Psoas muscle (tissue), 8 donors: ENCODE measurements around the gene SCGB1C1. TPM values are rescaled to one million over a fixed set of nuclear protein-coding genes. Genes with fewer than 3 reads are reported as not detected.

Experiments
- ATAC-seq, 4 donors: fragments of 200-7000 bp; cut with Tn5 transposase; one replicate each; pipeline ENCODE4 v1.9.1; 2020; ENCODE audit warnings: moderate library complexity in 3 of 4, mild to moderate bottlenecking in 2 of 4
- DNase-seq, 2 donors: peaks; one replicate each; pipeline ENCODE4 v3.0.0-alpha.2; 2020
- H3K27ac ChIP-seq: fragments of 200-600 bp; one replicate; pipeline ENCODE4 v1.8.0; 2022
- H3K27me3 ChIP-seq, 3 donors: fragments of 200-600 bp in 1 of 3; one replicate each; pipeline versions ENCODE4 v1.6.1 to v1.8.0; 2013 to 2022; ENCODE audit warnings: low read length in 2 of 3, mild to moderate bottlenecking in 2 of 3, moderate library complexity in 1 of 3; ENCODE audit not compliant: insufficient read depth in 3 of 3
- H3K36me3 ChIP-seq, 2 donors: fragments of 200-600 bp in 1 of 2; one replicate each; pipeline versions ENCODE4 v1.6.1 to v1.8.0; 2013 to 2022; ENCODE audit warnings: low read depth in 1 of 2, mild to moderate bottlenecking in 1 of 2, moderate library complexity in 1 of 2; ENCODE audit not compliant: insufficient read depth in 1 of 2
- H3K4me1 ChIP-seq: fragments of 200-600 bp; one replicate; pipeline ENCODE4 v1.8.0; 2022
- H3K4me3 ChIP-seq: fragments of 200-600 bp; one replicate; pipeline ENCODE4 v1.8.0; 2022; ENCODE audit warnings: mild to moderate bottlenecking
- H3K9me3 ChIP-seq: fragments of 200-600 bp; one replicate; pipeline ENCODE4 v1.8.0; 2022
- WGBS, 3 donors: extraction: QIAGEN DNeasy Blood & Tissue Kit; methylation state at CpG; one replicate each; pipeline versions ENCODE4 v1.1.6 to v1.1.7; 2013; 5-methylcytosine and 5-hydroxymethylcytosine counted together
- intact Hi-C, 2 donors: fragments of 100-400 bp; cut with DNase I; formaldehyde crosslinking; loops; one replicate each; pipeline versions ENCODE4 v1.11.0 to v1.14.2; 2022
- polyA plus RNA-seq, 3 donors: library from polyadenylated mRNA; stranded (reverse); fragments of 200-250 nt; gene quantifications; one replicate each; pipeline ENCODE4 v1.2.3, GENCODE V29; 2013
- total RNA-seq, 4 donors: library from RNA; stranded (reverse); fragmentation: NEBNext Ultra II Directional in 2 of 4; extraction: Animal tissue kit (Norgen Biotek cat#: 25700) in 2 of 4; gene quantifications; one replicate each; pipeline versions ENCODE4 v1.2.1 to v1.2.4, GENCODE V29; 2021 to 2023
- TF ChIP-seq, protein P1 (sequence below): fragments of 200-600 bp; IDR thresholded peaks from one replicate; pipeline ENCODE4 v1.8.0; 2022; ENCODE audit warnings: antibody characterized with exemption
- donor health status: healthy with polysubstance abuse.
- donor health status: DM: no; HTN: no; CAD: no; lungs with moderate emphysema.
- donor health status: Bipolar disorder and iron deficiency.
- donor health status: healthy.
- donor health status: DM: yes; HTN: yes; CAD: no.
- donor health status: DM: no; HTN: no; CAD: no.
- donor health status: DM: no; HTN: no; CAD: no.
- donor health status: DM: yes; HTN: yes; CAD: no.

SCGB1C1 gene
- total and polyA plus RNA-seq, 7 donors = not detected

GRCh38 chr11:208181-208916, 15.5 kb downstream of the SCGB1C1 start:
- H3K27ac ChIP-seq = peak overlapping the region; percentile 99
- TF ChIP-seq, protein P1, sequence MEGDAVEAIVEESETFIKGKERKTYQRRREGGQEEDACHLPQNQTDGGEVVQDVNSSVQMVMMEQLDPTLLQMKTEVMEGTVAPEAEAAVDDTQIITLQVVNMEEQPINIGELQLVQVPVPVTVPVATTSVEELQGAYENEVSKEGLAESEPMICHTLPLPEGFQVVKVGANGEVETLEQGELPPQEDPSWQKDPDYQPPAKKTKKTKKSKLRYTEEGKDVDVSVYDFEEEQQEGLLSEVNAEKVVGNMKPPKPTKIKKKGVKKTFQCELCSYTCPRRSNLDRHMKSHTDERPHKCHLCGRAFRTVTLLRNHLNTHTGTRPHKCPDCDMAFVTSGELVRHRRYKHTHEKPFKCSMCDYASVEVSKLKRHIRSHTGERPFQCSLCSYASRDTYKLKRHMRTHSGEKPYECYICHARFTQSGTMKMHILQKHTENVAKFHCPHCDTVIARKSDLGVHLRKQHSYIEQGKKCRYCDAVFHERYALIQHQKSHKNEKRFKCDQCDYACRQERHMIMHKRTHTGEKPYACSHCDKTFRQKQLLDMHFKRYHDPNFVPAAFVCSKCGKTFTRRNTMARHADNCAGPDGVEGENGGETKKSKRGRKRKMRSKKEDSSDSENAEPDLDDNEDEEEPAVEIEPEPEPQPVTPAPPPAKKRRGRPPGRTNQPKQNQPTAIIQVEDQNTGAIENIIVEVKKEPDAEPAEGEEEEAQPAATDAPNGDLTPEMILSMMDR = no peak
- H3K9me3 ChIP-seq = no peaks in the 10 kb centered on the region
- peaks cover 24% of the 10 kb centered on the region for H3K4me1 ChIP-seq
- peak overlapping the region; percentile 97 for H3K4me3 ChIP-seq
- DNase-seq = peak; percentile 85 to 90
- peaks cover 11 to 63% of the 10 kb centered on the region in 2 donors for H3K36me3 ChIP-seq
- peak; percentile 67 to 83 (median 76) for ATAC-seq
- intact Hi-C loops = loop anchor here in 1 of 2 donors (2.0 to 10.0 kb wide), 3 partner anchors 24 to 296 kb away; partner anchors contain the start of gene RNH1
- WGBS, 3 donors = 0 to 1% (median 1%) methylated on average over 39 to 57 of the region's 57 CpGs
- H3K27me3 ChIP-seq = no peaks in the 10 kb centered on the region

DNA sequence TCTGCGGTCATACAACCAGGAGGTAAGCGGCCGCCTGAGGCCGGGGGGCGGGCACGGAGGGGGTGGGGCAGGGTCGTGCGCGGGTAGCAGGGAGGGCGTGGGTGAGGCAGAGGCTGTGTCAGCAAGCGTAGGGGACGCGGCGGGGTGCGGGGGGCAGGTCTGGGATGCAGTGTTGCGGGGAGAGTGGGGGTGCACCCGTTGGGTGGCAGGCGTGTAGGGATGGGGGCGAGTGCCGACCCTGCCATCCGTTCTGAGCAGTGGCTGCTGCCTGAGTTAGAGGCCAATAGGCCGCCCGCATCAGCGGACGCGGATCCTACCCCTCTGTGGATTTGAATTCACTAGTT, 16.0 kb downstream of the SCGB1C1 start:
- ATAC-seq (peak in 1 of 4 donors; percentile 2), DNase-seq (no peak)
- H3K27ac ChIP-seq = peak overlapping the region; percentile 99
- intact Hi-C loops = loop anchor here in 1 of 2 donors (2.0 to 10.0 kb wide), 3 partner anchors 24 to 296 kb away; partner anchors contain the start of gene RNH1
- no peaks in the 10 kb centered on the region for H3K9me3 ChIP-seq
- peak overlapping the region; percentile 97 for H3K4me3 ChIP-seq
- H3K4me1 ChIP-seq = peaks cover 24% of the 10 kb centered on the region
- no peaks in the 10 kb centered on the region for H3K27me3 ChIP-seq
- TF ChIP-seq, protein P1 = no peak
- WGBS, 3 donors = 0% methylated on average over 17 to 26 of the region's 26 CpGs
- H3K36me3 ChIP-seq = peaks cover 11 to 63% of the 10 kb centered on the region in 2 donors

DNA sequence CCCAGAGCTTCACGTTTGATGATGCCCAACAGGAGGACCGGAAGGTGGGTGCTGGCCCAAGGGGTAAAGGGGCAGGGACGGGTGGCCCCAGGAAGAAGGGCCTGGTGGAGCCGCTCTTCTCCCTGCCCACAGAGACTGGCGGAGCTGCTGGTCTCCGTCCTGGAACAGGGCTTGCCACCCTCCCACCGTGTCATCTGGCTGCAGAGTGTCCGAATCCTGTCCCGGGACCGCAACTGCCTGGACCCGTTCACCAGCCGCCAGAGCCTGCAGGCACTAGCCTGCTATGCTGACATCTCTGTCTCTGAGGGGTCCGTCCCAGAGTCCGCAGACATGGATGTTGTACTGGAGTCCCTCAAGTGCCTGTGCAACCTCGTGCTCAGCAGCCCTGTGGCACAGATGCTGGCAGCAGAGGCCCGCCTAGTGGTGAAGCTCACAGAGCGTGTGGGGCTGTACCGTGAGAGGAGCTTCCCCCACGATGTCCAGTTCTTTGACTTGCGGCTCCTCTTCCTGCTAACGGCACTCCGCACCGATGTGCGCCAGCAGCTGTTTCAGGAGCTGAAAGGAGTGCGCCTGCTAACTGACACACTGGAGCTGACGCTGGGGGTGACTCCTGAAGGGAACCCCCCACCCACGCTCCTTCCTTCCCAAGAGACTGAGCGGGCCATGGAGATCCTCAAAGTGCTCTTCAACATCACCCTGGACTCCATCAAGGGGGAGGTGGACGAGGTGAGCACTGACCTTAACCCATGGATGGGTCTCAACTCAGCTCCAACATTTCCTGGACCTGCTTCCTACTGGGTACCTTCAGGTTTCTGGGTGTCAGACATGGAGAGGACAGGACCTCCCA, 16.6 kb downstream of the SCGB1C1 start:
- intact Hi-C loops = loop anchor here in 1 of 2 donors (2.0 to 10.0 kb wide), 3 partner anchors 23 to 295 kb away; partner anchors contain the start of gene RNH1
- peak overlapping the region; percentile 99 for H3K27ac ChIP-seq
- no peaks in the 10 kb centered on the region for H3K9me3 ChIP-seq
- ATAC-seq (no peak), DNase-seq (peak in 1 of 2 donors; percentile 44)
- peaks cover 11 to 63% of the 10 kb centered on the region in 2 donors for H3K36me3 ChIP-seq
- no peaks in the 10 kb centered on the region for H3K27me3 ChIP-seq
- TF ChIP-seq, protein P1 = no peak
- H3K4me3 ChIP-seq = peak overlapping the region; percentile 97
- peaks cover 24% of the 10 kb centered on the region for H3K4me1 ChIP-seq
- WGBS, 3 donors = 39 to 45% (median 41%) methylated on average over 29 of the region's 29 CpGs

GRCh38 chr11:210122-210802, 17.4 kb downstream of the SCGB1C1 start:
- intact Hi-C loops = no loop called here
- H3K4me1 ChIP-seq = peaks cover 24% of the 10 kb centered on the region
- H3K4me3 ChIP-seq = peak overlapping the region; percentile 97
- no peak for ATAC-seq
- 83 to 86% (median 84%) methylated on average over 9 of the region's 9 CpGs for WGBS, 3 donors
- peaks cover 11 to 63% of the 10 kb centered on the region in 2 donors for H3K36me3 ChIP-seq
- H3K27me3 ChIP-seq = no peaks in the 10 kb centered on the region
- peak in 1 of 2 donors; percentile 38 for DNase-seq
- TF ChIP-seq, protein P1 = no peak
- no peaks in the 10 kb centered on the region for H3K9me3 ChIP-seq
- H3K27ac ChIP-seq = peak overlapping the region; percentile 50
